ENCODE measurements around the gene ASPHD2. TPM values are rescaled to one million over a fixed set of nuclear protein-coding genes. Genes with fewer than 3 reads are reported as not detected.

The ASPHD2 gene
- total and polyA plus RNA-seq, 4 donors = 0.31 to 1.6 (median 0.95) TPM

DNA sequence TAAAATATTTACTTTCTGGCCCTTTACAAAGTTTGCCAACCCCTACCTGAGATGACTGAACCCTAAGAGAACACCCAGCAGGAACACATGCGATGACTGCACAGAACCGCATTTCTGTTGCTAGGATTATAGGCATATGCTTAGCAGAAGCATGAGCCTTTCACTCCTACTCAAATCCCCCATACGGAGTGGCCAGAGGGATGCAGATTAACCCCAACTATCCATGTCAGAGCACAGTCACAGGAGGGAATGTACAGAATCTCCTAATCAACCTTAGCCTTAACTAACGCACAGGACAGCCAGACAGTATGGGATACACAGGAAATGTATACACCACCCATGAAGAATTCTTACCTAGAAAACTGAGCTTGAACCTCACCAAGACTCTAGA lies 48.3 kb downstream of the ASPHD2 start:
- Histone ChIP-seq H3K9ac (ENCODE audit: insufficient read depth in 1 of 2, low read length in 2 of 2) (no peak overlapping the region), H3K36me3 (ENCODE audit: control insufficient read depth in 4 of 4, insufficient read depth in 4 of 4, low read length in 4 of 4) (peaks cover 3 to 28% (median 13%) of the 10 kb centered on the region in 4 donors), H3K4me1 (ENCODE audit: control insufficient read depth in 5 of 5, insufficient read depth in 5 of 5, low read length in 5 of 5) (peaks cover under 1 to 23% (median 7%) of the 10 kb centered on the region in 5 donors), H3K9me3 (ENCODE audit: control insufficient read depth in 4 of 4, insufficient read depth in 3 of 4, low read length in 3 of 4) (no peaks in the 10 kb centered on the region), H3K27me3 (ENCODE audit: control insufficient read depth in 3 of 3, insufficient read depth in 3 of 3, low read length in 2 of 3) (no peaks in the 10 kb centered on the region), H3K4me3 (no peak overlapping the region), H3K27ac (ENCODE audit: low read depth in 1 of 2, low read length in 1 of 2) (no peak overlapping the region)
- no peak for ATAC-seq (ENCODE audit: insufficient read depth, low FRiP score)
- no peak for DNase-seq
- WGBS, 2 donors = 42 to 43% methylated on average over 4 of the region's 4 CpGs
- TF ChIP-seq, protein P1, sequence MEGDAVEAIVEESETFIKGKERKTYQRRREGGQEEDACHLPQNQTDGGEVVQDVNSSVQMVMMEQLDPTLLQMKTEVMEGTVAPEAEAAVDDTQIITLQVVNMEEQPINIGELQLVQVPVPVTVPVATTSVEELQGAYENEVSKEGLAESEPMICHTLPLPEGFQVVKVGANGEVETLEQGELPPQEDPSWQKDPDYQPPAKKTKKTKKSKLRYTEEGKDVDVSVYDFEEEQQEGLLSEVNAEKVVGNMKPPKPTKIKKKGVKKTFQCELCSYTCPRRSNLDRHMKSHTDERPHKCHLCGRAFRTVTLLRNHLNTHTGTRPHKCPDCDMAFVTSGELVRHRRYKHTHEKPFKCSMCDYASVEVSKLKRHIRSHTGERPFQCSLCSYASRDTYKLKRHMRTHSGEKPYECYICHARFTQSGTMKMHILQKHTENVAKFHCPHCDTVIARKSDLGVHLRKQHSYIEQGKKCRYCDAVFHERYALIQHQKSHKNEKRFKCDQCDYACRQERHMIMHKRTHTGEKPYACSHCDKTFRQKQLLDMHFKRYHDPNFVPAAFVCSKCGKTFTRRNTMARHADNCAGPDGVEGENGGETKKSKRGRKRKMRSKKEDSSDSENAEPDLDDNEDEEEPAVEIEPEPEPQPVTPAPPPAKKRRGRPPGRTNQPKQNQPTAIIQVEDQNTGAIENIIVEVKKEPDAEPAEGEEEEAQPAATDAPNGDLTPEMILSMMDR (IDR thresholded peaks at IDR 0.05; ENCODE audit: control extremely low read depth, extremely low read depth) = no peak

DNA sequence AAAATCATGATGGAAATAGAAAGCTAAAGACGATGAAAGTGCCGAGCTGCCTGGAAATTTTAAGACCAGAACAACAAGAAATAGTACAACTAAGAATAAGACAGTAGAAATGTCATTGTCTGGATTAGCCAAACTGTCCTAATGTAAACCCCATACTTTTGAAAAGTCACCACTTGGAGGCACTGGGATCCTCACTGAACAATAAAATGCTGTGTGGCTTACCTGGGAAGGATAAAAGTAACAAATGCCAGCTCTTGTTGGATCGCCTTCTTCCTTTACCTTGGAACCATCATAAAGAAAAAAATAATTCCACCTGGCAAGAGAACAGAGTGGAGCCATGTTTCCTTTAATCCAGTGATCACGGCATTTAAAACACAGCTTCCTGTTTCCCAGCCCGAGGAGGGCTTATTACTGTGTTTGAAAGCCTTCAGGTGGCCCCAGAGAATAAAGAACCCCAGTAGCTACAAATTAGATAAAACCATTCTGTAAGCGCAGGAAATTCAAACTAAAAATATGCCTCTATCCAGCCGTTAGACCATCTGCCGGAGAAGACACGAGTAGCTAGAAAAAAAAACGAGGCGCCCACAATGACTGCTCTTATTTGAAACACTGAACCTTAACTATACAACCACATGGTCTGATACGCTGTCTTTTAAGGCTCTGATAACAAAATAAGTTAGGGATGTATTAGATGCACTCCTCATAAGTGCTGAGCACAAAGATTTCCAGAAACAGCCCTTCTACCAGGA lies 50.2 kb downstream of the ASPHD2 start:
- H3K4me1 ChIP-seq (ENCODE audit: control insufficient read depth in 5 of 5, insufficient read depth in 5 of 5, low read length in 5 of 5) = peaks cover 5 to 29% (median 8%) of the 10 kb centered on the region in 5 donors
- no peak overlapping the region for H3K9ac ChIP-seq (ENCODE audit: insufficient read depth in 1 of 2, low read length in 2 of 2)
- DNase-seq (no peak), ATAC-seq (ENCODE audit: insufficient read depth, low FRiP score) (no peak)
- H3K36me3 ChIP-seq (ENCODE audit: control insufficient read depth in 4 of 4, insufficient read depth in 4 of 4, low read length in 4 of 4) = peaks cover 6 to 21% (median 9%) of the 10 kb centered on the region in 4 donors
- H3K4me3 ChIP-seq = no peak overlapping the region
- TF ChIP-seq, protein P1 (IDR thresholded peaks at IDR 0.05; ENCODE audit: control extremely low read depth, extremely low read depth) = no peak
- no peaks in the 10 kb centered on the region for H3K27me3 ChIP-seq (ENCODE audit: control insufficient read depth in 3 of 3, insufficient read depth in 3 of 3, low read length in 2 of 3)
- H3K27ac ChIP-seq (ENCODE audit: low read depth in 1 of 2, low read length in 1 of 2) = peak overlapping the region in 1 of 2 donors; percentile 11
- no peaks in the 10 kb centered on the region for H3K9me3 ChIP-seq (ENCODE audit: control insufficient read depth in 4 of 4, insufficient read depth in 3 of 4, low read length in 3 of 4)
- 29 to 41% methylated on average over 12 of the region's 12 CpGs for WGBS, 2 donors

DNA sequence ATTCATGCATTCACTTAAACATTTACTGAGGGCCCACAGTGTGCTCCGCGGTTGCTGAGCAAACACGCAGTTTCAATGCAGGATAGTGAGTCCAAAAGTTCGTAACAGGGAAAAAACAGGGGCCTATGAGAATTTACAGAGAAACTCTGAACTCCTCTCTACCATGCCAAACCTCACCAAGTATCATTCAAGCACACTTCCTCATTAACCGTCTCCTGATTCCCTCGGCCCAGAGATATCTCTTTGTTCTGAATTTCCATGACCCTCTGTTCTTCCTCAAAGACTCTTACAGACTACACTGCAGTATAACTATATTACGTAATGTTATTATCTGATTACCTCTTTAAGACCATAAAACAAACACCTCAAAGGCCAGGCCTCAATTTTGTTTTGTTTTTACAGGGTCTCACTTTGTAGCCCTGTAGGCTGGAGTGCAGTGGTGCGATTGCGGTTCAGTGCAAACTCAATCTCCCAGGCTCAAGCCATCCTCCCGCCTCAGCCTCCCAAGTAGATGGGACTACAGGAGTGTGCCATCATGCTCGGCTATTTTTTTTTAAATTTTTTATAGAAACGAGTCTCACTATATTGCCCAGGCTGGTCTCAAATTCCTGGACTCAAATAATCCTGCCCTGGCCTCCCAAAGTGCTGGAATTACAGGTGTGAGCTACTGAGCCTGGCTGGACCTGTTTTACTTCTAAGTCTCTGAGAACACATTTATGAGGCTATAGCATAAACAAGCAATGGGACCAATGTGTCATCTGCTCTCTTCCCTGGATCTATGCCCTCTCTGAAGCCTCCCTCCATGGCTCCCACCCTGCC lies 50.9 kb downstream of the ASPHD2 start:
- Histone ChIP-seq H3K36me3 (ENCODE audit: control insufficient read depth in 4 of 4, insufficient read depth in 4 of 4, low read length in 4 of 4) (peaks cover 6 to 17% (median 9%) of the 10 kb centered on the region in 4 donors), H3K4me1 (ENCODE audit: control insufficient read depth in 5 of 5, insufficient read depth in 5 of 5, low read length in 5 of 5) (peaks cover 6 to 34% (median 11%) of the 10 kb centered on the region in 5 donors), H3K9ac (ENCODE audit: insufficient read depth in 1 of 2, low read length in 2 of 2) (no peak overlapping the region), H3K27me3 (ENCODE audit: control insufficient read depth in 3 of 3, insufficient read depth in 3 of 3, low read length in 2 of 3) (no peaks in the 10 kb centered on the region), H3K9me3 (ENCODE audit: control insufficient read depth in 4 of 4, insufficient read depth in 3 of 4, low read length in 3 of 4) (no peaks in the 10 kb centered on the region), H3K27ac (ENCODE audit: low read depth in 1 of 2, low read length in 1 of 2) (peak overlapping the region in 1 of 2 donors; percentile 11), H3K4me3 (no peak overlapping the region)
- TF ChIP-seq, protein P1 (IDR thresholded peaks at IDR 0.05; ENCODE audit: control extremely low read depth, extremely low read depth) = no peak
- ATAC-seq (ENCODE audit: insufficient read depth, low FRiP score) (no peak), DNase-seq (peak in 1 of 3 donors; percentile 10)
- WGBS, 2 donors = 52 to 53% methylated on average over 12 of the region's 12 CpGs
